Activated naive CD4-positive, alpha-beta T cell treated with Interleukin-2 at 50 U/mL for 16 hours (primary cell): ENCODE results near the gene INPPL1.
"Not testable (repeated sequence)": the region's sequence is repeated elsewhere in the genome, so short reads cannot be mapped to it uniquely, and the experiment has no call there.

Experiments
- DNase-seq: peaks from one replicate; pipeline ENCODE4 v3.0.0-alpha.2; 2020

Gene INPPL1

GRCh38 chr11:72244361-72245262, 20.0 kb downstream of the INPPL1 start:
- no peak for DNase-seq

- DNase-seq: no peak
Observed at GRCh38 chr11:72245263-72245816, 20.8 kb downstream of the INPPL1 start.

- DNase-seq: no peak
Observed at GRCh38 chr11:72247584-72247983, 23.0 kb downstream of the INPPL1 start.

GRCh38 chr11:72249961-72250360, 25.4 kb downstream of the INPPL1 start:
- no peak for DNase-seq

GRCh38 chr11:72250661-72251464, 26.3 kb downstream of the INPPL1 start:
- no peak for DNase-seq

- DNase-seq: no peak
Observed at GRCh38 chr11:72251614-72252013, 27.0 kb downstream of the INPPL1 start.

- no peak for DNase-seq
Observed at GRCh38 chr11:72253392-72253791, 28.8 kb downstream of the INPPL1 start.

GRCh38 chr11:72254299-72254993, 29.9 kb downstream of the INPPL1 start:
- no peak for DNase-seq

- no peak for DNase-seq
Observed at GRCh38 chr11:72257570-72257969, 33.0 kb downstream of the INPPL1 start.

GRCh38 chr11:72259490-72259889, 34.9 kb downstream of the INPPL1 start:
- DNase-seq: no peak

GRCh38 chr11:72260574-72260973, 36.0 kb downstream of the INPPL1 start:
- no peak for DNase-seq

- no peak for DNase-seq
Observed at GRCh38 chr11:72263361-72263760, 38.8 kb downstream of the INPPL1 start.

GRCh38 chr11:72265951-72266350, 41.4 kb downstream of the INPPL1 start:
- DNase-seq: no peak

- not testable (repeated sequence) for DNase-seq
Observed at GRCh38 chr11:72266960-72267359, 42.4 kb downstream of the INPPL1 start.

GRCh38 chr11:72267956-72268617, 43.5 kb downstream of the INPPL1 start:
- DNase-seq: no peak

GRCh38 chr11:72271980-72272379, 47.4 kb downstream of the INPPL1 start:
- DNase-seq: no peak

GRCh38 chr11:72274435-72274834, 49.9 kb downstream of the INPPL1 start:
- DNase-seq: no peak

GRCh38 chr11:72278905-72279304, 54.3 kb downstream of the INPPL1 start:
- no peak for DNase-seq

GRCh38 chr11:72280037-72280436, 55.5 kb downstream of the INPPL1 start:
- DNase-seq: no peak

- no peak for DNase-seq
Observed at GRCh38 chr11:72280726-72281315, 56.3 kb downstream of the INPPL1 start.

- DNase-seq: no peak
Observed at GRCh38 chr11:72283947-72284346, 59.4 kb downstream of the INPPL1 start.

GRCh38 chr11:72287293-72287692, 62.7 kb downstream of the INPPL1 start:
- DNase-seq: no peak
